ENCODE measurements around the gene ATP8B4.

DNA sequence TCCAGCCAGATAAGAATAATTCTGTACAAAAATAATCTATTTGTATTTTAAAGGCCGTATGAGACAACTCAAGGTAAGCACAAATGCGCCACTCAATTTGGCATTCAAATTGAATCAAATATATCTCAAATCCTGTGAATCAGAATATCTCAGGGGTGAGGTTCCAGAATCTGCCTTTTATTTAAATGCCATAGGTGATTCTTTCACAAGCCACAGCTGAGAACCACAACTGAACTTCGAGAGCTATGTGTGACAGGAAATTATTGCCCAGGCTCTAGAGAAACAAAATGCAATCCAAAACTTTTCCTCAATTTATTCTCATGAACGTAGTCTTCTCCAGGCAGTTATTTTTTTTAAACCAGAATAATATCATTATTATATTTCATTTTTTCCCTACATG is 11.9 kb downstream of the ATP8B4 start:
- TF ChIP-seq, protein P1, sequence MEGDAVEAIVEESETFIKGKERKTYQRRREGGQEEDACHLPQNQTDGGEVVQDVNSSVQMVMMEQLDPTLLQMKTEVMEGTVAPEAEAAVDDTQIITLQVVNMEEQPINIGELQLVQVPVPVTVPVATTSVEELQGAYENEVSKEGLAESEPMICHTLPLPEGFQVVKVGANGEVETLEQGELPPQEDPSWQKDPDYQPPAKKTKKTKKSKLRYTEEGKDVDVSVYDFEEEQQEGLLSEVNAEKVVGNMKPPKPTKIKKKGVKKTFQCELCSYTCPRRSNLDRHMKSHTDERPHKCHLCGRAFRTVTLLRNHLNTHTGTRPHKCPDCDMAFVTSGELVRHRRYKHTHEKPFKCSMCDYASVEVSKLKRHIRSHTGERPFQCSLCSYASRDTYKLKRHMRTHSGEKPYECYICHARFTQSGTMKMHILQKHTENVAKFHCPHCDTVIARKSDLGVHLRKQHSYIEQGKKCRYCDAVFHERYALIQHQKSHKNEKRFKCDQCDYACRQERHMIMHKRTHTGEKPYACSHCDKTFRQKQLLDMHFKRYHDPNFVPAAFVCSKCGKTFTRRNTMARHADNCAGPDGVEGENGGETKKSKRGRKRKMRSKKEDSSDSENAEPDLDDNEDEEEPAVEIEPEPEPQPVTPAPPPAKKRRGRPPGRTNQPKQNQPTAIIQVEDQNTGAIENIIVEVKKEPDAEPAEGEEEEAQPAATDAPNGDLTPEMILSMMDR (IDR thresholded peaks at IDR 0.05) = no peak
- no peak for TF ChIP-seq POLR2A (IDR thresholded peaks at IDR 0.05)

Measured in sigmoid colon (tissue), 3 donors.